Testis (tissue), 3 donors: ENCODE results near the gene MKI67. TPM values are rescaled to one million over a fixed set of nuclear protein-coding genes. Genes with fewer than 3 reads are reported as not detected.
"Not testable (repeated sequence)": the region's sequence is repeated elsewhere in the genome, so short reads cannot be mapped to it uniquely, and the experiment has no call there.

Experiments used
- DNase-seq: peaks from one replicate; pipeline ENCODE4 v3.0.0-alpha.2; 2019
- H3K27ac ChIP-seq, 2 donors: fragments of 200-600 bp; sonication (generic); one replicate each; pipeline ENCODE4 v1.5.1; 2019
- H3K27me3 ChIP-seq: fragments of 200-600 bp; sonication (generic); one replicate; pipeline ENCODE4 v1.5.1; 2019
- H3K36me3 ChIP-seq: fragments of 200-600 bp; sonication (generic); one replicate; pipeline ENCODE4 v1.5.1; 2017; ENCODE audit warnings: low read depth; ENCODE audit errors: missing control alignments
- H3K4me1 ChIP-seq: fragments of 200-600 bp; sonication (generic); one replicate; pipeline ENCODE4 v1.5.1; 2019
- H3K4me3 ChIP-seq, 2 donors: fragments of 200-600 bp; sonication (generic); one replicate each; pipeline ENCODE4 v1.5.1; 2017 to 2019
- H3K9me3 ChIP-seq: fragments of 200-600 bp; sonication (generic); one replicate; pipeline ENCODE4 v1.5.1; 2017
- POLR2A ChIP-seq: fragments of 450-650 bp; IDR thresholded peaks from one replicate; pipeline ENCODE4 v1.6.1; 2017; ENCODE audit warnings: antibody characterized with exemption, mild to moderate bottlenecking, moderate library complexity
- WGBS, 2 donors: methylation state at CpG; one replicate each; pipeline ENCODE4 v1.1.5; 2018; 5-methylcytosine and 5-hydroxymethylcytosine counted together
- intact Hi-C: fragments of 100-400 bp; cut with DNase I; formaldehyde crosslinking; loops from one replicate; pipeline ENCODE4 v1.15.1; 2023; ENCODE audit warnings: low total_unique reads
- polyA plus RNA-seq: library from polyadenylated mRNA; stranded (reverse); fragments of 350-450 nt; fragmentation: Illumina TruSeq; extraction: RNeasy Lipid Tissue Mini Kit (QIAGEN cat#74804); gene quantifications from one replicate; pipeline ENCODE4 v1.2.3, GENCODE V29; 2014; ENCODE audit warnings: low read depth, low replicate concordance; ENCODE audit not compliant: insufficient read depth
- total RNA-seq, 2 donors: library from RNA; depleted of rRNA; stranded (reverse); fragments of >200 nt; gene quantifications; one replicate each; pipeline ENCODE4 v1.2.3, GENCODE V29; 2016
- TF ChIP-seq, protein P1 (sequence below), 3 experiments: fragments of 450-650 bp in 2 of 3; fragments of 200-600 bp in 1 of 3; sonication (generic) in 1 of 3; IDR thresholded peaks; one replicate each; pipeline ENCODE4 v1.5.1; 2016 to 2019; ENCODE audit warnings: antibody characterized with exemption in 3 of 3, mild to moderate bottlenecking in 2 of 3, moderate library complexity in 1 of 3

MKI67 gene
- total and polyA plus RNA-seq, 3 donors from 2014 or later, result 4.0 to 7.2 (median 4.5) TPM

GRCh38 chr10:128143531-128143930 lies 17.3 kb upstream of the MKI67 start:
- no peak for DNase-seq
- H3K27ac ChIP-seq, result no peak overlapping the region
- no peaks in the 10 kb centered on the region for H3K27me3 ChIP-seq
- intact Hi-C loops, result no loop called here
- WGBS, 2 donors, result 94 to 100% methylated on average over 1 to 2 of the region's 2 CpGs
- TF ChIP-seq POLR2A, result no peak
- TF ChIP-seq, protein P1, sequence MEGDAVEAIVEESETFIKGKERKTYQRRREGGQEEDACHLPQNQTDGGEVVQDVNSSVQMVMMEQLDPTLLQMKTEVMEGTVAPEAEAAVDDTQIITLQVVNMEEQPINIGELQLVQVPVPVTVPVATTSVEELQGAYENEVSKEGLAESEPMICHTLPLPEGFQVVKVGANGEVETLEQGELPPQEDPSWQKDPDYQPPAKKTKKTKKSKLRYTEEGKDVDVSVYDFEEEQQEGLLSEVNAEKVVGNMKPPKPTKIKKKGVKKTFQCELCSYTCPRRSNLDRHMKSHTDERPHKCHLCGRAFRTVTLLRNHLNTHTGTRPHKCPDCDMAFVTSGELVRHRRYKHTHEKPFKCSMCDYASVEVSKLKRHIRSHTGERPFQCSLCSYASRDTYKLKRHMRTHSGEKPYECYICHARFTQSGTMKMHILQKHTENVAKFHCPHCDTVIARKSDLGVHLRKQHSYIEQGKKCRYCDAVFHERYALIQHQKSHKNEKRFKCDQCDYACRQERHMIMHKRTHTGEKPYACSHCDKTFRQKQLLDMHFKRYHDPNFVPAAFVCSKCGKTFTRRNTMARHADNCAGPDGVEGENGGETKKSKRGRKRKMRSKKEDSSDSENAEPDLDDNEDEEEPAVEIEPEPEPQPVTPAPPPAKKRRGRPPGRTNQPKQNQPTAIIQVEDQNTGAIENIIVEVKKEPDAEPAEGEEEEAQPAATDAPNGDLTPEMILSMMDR (IDR thresholded peaks at IDR 0.05), result no peak
- H3K36me3 ChIP-seq, result no peaks in the 10 kb centered on the region
- H3K4me1 ChIP-seq, result no peaks in the 10 kb centered on the region
- H3K9me3 ChIP-seq, result no peaks in the 10 kb centered on the region
- H3K4me3 ChIP-seq, result no peak overlapping the region

DNA sequence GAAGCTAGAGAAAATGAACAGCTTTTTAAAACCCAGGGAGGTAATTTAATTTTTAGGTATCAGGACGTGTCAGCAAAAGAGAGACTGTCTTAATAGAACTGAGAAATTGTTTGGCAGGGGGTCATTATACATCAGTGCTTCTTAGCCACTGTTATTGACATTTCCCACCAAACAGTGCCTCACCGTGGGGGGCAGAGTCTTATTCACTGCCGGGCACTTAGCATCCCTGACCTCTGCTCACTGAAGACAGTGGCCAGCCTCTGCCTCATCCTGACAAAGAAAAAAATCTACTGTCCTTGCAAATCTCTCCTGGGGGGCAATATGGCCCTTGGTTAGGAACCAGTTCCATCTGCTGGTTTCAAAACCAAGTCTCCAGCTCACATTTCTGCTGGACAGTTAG lies 14.2 kb upstream of the MKI67 start:
- Histone ChIP-seq H3K27me3 (no peaks in the 10 kb centered on the region), H3K9me3 (no peaks in the 10 kb centered on the region), H3K27ac (no peak overlapping the region), H3K36me3 (no peaks in the 10 kb centered on the region), H3K4me3 (no peak overlapping the region), H3K4me1 (no peaks in the 10 kb centered on the region)
- DNase-seq, result no peak
- 41 to 47% methylated on average over 3 of the region's 3 CpGs for WGBS, 2 donors
- no peak for TF ChIP-seq POLR2A
- TF ChIP-seq, protein P1 (IDR thresholded peaks at IDR 0.05), result no peak
- intact Hi-C loops, result no loop called here

- H3K27ac ChIP-seq, H3K36me3 ChIP-seq, DNase-seq, intact Hi-C loops, H3K27me3 ChIP-seq, H3K4me1 ChIP-seq, H3K4me3 ChIP-seq, H3K9me3 ChIP-seq: not testable (repeated sequence)
- 88 to 97% methylated on average over 11 of the region's 11 CpGs for WGBS, 2 donors
Measured at GRCh38 chr10:128138429-128138828, 12.2 kb upstream of the MKI67 start.

GRCh38 chr10:128137877-128138276 lies 11.7 kb upstream of the MKI67 start:
- Histone ChIP-seq H3K4me3 (no peak overlapping the region), H3K36me3 (no peaks in the 10 kb centered on the region), H3K9me3 (no peaks in the 10 kb centered on the region), H3K27ac (no peak overlapping the region), H3K4me1 (no peaks in the 10 kb centered on the region), H3K27me3 (no peaks in the 10 kb centered on the region)
- TF ChIP-seq, protein P1 (IDR thresholded peaks at IDR 0.05), result no peak
- no peak for TF ChIP-seq POLR2A
- intact Hi-C loops, result no loop called here
- DNase-seq, result no peak
- 41 to 68% methylated on average over 1 of the region's 1 CpG for WGBS, 2 donors

GRCh38 chr10:128130051-128130450 lies 3.8 kb upstream of the MKI67 start:
- TF ChIP-seq, protein P1 (IDR thresholded peaks at IDR 0.05), result no peak
- TF ChIP-seq POLR2A, result no peak
- no peak overlapping the region for H3K4me3 ChIP-seq
- intact Hi-C loops, result no loop called here
- H3K27me3 ChIP-seq, result no peaks in the 10 kb centered on the region
- 85 to 86% methylated on average over 1 of the region's 1 CpG for WGBS, 2 donors
- peaks cover 9% of the 10 kb centered on the region for H3K4me1 ChIP-seq
- no peak for DNase-seq
- no peaks in the 10 kb centered on the region for H3K9me3 ChIP-seq
- no peak overlapping the region for H3K27ac ChIP-seq
- H3K36me3 ChIP-seq, result no peaks in the 10 kb centered on the region
